NCI-H1694 (cell line): ENCODE results near the gene C1RL.

ENCODE experiments used
- DNase-seq: peaks from one replicate; lab custom pipeline; 2025; lab: John Stamatoyannopoulos, UW

C1RL gene

GRCh38 chr12:7137908-7138307 is 28.9 kb upstream of the C1RL start:
- no peak for DNase-seq

GRCh38 chr12:7136676-7137075 is 27.7 kb upstream of the C1RL start:
- DNase-seq, result no peak

- DNase-seq, result no peak
Observed at GRCh38 chr12:7136071-7136470, 27.1 kb upstream of the C1RL start.

GRCh38 chr12:7134396-7135166 is 25.6 kb upstream of the C1RL start:
- no peak for DNase-seq

GRCh38 chr12:7131502-7131866 is 22.5 kb upstream of the C1RL start:
- DNase-seq, result no peak

- DNase-seq, result no peak
Observed at GRCh38 chr12:7130701-7131501, 21.9 kb upstream of the C1RL start.

GRCh38 chr12:7129872-7130691 is 21.1 kb upstream of the C1RL start, which contains the start of gene CLSTN3:
CLSTN3 (plus strand) TSS chr12:7130371; CDS start chr12:7130649, 278 bp downstream.
- DNase-seq, result peak; percentile 71

GRCh38 chr12:7129287-7129871 is 20.4 kb upstream of the C1RL start:
- no peak for DNase-seq

GRCh38 chr12:7128681-7129286 is 19.8 kb upstream of the C1RL start, which contains the start of gene RBP5:
RBP5 (minus strand) TSS chr12:7128889; CDS start chr12:7128775, 114 bp downstream.
- DNase-seq, result no peak

GRCh38 chr12:7127916-7128626 is 19.1 kb upstream of the C1RL start:
- DNase-seq, result no peak

GRCh38 chr12:7125632-7126227 is 16.7 kb upstream of the C1RL start:
- no peak for DNase-seq

GRCh38 chr12:7123806-7124522 is 14.9 kb upstream of the C1RL start:
- DNase-seq, result no peak

- no peak for DNase-seq
Observed at GRCh38 chr12:7122811-7123769, 14.1 kb upstream of the C1RL start.

- DNase-seq, result no peak
Observed at GRCh38 chr12:7121324-7121723, 12.3 kb upstream of the C1RL start.

GRCh38 chr12:7120166-7120565 is 11.2 kb upstream of the C1RL start:
- no peak for DNase-seq

- DNase-seq, result no peak
Observed at GRCh38 chr12:7118881-7119280, 9.9 kb upstream of the C1RL start.

GRCh38 chr12:7117670-7118069 is 8.7 kb upstream of the C1RL start:
- no peak for DNase-seq

GRCh38 chr12:7116916-7117315 is 7.9 kb upstream of the C1RL start:
- no peak for DNase-seq

GRCh38 chr12:7116196-7116595 is 7.2 kb upstream of the C1RL start:
- DNase-seq, result no peak
